Measurements from ENCODE around the gene NOL12.
A peak's percentile ranks its signal among the peaks of the same experiment; 100 is the strongest.

The NOL12 gene

GRCh38 chr22:37659897-37660708 is 26.0 kb upstream of the NOL12 start:
- no peak for DNase-seq

DNA sequence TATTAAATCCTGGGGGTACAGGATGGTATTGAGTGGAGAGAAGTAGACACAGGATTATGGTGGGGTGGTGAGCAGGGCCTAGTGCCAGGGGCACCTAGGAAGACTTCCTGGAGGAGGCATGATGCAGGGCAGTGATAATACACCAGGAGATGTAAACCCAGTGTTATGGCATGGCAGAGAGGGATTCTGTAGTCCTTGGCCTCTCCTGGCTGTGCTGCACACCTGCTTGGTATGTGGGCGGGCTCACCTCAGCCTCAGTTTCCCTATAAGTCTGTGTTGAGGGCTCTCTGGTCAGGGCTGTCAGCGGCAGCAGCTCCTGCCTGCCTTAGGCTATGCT is 25.5 kb upstream of the NOL12 start:
- DNase-seq = no peak

GRCh38 chr22:37661160-37661924 is 24.8 kb upstream of the NOL12 start:
- DNase-seq = no peak

GRCh38 chr22:37662039-37662438 is 24.1 kb upstream of the NOL12 start:
- no peak for DNase-seq

DNA sequence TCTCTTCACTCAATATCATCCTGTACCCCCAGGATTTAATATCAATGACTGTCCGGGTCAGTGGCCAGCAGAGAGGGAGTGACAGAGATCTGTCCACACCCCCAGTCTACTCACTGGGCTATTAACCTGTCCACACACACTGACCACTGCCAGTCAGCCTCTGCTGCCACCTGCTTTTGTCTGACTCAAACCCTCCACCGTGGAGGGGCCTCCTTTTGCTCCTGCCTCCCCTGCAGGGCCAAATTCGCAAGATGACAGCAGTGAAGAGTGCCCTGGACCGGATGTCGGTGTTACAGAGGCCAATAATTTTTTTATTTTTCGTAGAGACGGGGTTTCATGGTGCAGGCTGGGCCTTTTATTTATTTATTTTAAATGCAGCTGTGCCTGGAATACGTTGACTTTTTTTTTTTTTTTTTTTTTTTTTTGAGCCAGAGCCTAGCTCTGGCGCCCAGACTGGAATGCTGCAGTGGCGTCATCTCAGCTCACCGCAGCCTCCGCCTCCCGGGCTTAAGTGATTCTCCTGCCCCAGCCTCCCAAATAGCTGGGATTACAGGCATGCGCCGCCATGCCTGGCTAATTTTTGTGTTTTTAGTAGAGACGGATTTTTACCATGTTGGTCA is 22.5 kb upstream of the NOL12 start:
- DNase-seq = no peak

GRCh38 chr22:37664249-37665101 is 21.7 kb upstream of the NOL12 start:
- no peak for DNase-seq

- DNase-seq = no peak
These were observed 20.7 kb upstream of the NOL12 start for GRCh38 chr22:37665487-37665886.

GRCh38 chr22:37669586-37669985 is 16.6 kb upstream of the NOL12 start:
- DNase-seq = no peak

DNA sequence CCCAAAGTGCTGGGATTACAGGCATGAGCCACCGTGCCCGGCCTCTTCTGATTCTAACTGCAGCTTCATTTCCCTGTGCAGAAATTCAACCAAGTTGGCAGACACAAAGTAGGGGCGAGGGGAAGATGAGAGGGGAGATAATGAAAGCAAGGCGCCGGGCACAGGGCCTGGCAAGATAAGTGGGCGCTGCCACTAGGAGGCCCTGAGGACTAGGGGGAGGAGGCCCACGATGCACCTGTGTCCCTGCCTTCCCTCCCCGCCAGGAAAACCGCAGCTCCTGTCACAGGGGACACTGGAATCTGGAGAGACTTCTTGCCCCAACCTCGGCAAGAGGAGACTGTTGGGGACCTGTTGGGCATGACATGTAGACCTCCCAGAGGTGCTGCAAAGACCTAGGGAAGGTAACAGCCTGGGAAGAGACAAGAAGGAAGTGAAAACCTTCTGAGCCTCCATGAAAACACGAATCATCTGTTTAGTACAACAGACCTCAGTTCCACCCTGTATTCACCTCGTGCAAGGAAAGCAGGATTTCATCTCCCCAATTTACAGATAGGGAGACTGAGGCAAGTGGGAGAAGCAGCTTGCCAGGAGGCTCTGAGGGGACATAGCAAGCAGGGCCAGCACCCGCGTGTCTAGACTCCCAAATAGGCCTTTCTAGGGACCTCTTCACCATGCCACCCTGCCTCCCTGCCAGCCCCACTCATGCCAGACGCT is 13.8 kb upstream of the NOL12 start:
- DNase-seq = peak; percentile 31

GRCh38 chr22:37672920-37673455 is 13.2 kb upstream of the NOL12 start:
- DNase-seq = no peak

DNA sequence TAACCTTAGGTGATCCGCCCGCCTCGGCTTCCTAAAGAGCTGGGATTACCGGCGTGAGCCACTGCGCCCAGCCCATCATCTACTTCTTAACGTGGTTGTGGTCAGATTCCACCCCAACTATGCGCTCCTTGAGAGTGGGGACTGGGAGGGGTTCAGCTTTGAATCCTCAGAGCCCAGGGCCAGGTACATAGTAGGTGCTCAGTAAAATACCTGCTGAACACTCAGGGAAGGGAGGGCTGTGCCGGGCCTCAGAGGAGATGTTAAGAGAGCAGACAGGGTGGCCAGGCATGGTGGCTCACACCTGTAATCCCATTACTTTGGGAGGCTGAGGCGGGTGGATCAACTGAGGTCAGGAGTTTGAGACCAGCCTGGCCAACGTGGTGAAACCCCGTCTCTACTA is 11.9 kb upstream of the NOL12 start:
- no peak for DNase-seq

DNA sequence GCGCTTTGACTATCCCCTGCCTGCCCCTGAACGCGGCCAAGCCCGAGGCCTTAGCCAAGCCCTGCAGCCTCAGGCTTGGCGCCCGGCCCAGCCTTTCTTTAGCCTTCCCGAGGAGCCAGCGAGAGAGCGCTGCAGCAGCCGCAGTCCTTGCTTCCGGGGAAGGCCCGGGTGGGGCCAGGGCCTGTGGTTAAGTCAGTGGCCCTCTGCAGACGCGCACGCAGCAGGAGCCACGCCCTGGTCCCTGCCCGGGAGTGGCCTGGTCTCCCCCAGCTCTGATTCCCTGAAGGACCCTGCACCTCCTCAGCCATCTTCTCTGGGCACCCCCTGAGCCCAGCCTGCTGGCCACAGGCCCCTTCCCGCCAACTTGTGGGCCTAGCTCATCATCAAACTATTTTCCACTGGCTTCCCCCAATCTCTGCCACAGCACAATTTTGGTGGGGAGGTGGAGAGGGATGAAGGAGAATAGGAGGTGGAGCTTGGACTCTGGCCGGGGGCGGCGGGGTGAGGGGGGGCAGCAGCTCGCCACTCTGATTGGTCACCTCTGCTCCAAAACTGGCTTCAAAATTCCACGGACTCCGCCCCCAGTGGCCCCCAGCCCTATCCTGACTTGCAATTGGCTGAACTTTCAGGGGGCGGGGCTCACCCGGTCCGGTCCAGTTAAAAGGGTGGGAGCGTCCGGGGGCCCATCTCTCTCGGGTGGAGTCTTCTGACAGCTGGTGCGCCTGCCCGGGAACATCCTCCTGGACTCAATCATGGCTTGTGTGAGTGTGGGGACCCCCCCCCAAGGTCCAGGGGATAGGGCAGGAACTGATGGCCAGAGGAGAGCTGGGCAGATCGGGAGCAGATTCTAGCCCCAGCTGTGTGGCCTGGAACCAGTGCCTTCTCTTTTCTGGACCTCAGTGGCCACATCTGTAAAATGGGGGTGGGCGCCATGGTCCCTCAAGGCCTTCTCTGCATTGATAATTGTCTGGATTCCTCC is 10.9 kb upstream of the NOL12 start, which contains the start of gene LGALS1:
TSS of gene LGALS1 (plus strand) at position 686 of the 979 bp plus-strand sequence. CDS start at position 753, 67 bp downstream.
- peak; percentile 40 for DNase-seq

DNA sequence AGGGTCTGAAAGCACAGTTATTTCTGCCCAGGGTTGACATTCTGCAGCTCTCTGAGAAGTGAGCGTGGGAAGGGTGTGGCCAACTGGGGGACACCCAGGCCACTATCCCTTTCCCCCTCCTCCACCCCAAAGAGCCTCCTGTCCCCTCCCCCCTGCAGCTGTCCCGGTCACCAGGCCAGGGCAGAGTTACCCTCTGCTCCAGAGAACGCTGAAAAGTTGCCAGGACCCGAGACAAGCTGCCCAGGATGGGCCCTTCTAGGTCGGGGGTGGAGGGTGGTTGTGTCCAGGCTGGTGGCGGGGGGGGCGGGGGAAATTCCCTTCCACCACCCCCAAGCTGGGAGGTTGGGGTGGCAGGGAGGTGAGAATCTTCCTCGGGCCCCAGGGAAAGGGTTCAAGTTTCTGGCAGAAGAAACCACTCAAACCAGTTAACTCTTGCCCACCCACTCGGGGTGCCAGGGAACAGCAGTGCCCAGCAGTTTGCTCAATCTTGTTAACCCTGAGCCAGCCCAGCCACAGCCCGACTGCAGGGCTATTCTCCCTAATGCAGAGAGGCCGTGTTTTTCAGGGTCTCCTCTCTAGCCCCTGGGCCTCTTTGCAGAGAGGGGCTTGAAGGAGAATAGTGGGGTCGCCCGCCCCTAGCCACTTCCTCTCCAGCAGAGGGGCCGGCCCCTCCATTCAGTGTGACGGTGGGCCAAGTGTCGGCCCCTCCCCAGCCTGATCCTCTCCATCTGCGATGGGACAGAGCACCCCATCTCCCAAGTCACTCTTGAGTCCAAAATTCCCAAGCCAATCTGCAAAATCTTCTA is 10.0 kb upstream of the NOL12 start:
- DNase-seq = no peak

DNA sequence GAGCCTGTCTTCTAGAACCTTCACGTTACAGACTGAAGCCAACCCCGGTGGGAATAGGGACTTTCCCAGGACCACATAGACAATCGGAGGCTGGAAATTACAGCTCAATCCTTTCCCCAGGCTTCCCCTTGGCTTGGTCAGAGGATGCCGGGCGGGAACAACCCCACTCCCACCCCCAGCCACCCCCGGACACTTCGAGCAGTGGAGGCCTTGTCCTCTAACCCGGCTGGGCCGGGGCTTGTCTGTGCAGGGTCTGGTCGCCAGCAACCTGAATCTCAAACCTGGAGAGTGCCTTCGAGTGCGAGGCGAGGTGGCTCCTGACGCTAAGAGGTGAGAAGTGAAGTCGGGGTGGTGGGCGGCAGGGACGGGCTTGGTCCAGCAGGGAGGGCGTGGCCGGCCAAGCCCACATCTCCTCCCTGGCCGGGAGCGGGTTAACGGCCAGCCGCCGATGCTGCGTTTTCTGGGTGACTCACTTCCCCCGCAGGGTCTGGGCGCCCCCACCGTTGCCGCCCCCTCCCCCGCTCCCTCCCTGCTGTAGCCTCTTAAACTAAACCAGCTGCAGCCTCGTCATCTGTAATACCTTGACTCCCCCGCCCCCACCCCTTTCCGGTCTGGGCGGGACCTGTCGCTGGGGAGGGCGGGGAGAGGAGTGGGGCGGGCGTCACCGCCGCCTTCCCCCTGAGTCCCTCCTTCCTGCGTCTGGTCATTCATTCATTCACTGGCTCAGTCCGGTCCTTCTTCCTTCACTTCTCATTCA is 9.2 kb upstream of the NOL12 start:
- peak; percentile 92 for DNase-seq

GRCh38 chr22:37677493-37677974 is 8.6 kb upstream of the NOL12 start:
- DNase-seq = no peak

GRCh38 chr22:37678372-37678771 is 7.8 kb upstream of the NOL12 start:
- no peak for DNase-seq

- no peak for DNase-seq
These were observed 6.5 kb upstream of the NOL12 start for GRCh38 chr22:37679670-37680069.

DNA sequence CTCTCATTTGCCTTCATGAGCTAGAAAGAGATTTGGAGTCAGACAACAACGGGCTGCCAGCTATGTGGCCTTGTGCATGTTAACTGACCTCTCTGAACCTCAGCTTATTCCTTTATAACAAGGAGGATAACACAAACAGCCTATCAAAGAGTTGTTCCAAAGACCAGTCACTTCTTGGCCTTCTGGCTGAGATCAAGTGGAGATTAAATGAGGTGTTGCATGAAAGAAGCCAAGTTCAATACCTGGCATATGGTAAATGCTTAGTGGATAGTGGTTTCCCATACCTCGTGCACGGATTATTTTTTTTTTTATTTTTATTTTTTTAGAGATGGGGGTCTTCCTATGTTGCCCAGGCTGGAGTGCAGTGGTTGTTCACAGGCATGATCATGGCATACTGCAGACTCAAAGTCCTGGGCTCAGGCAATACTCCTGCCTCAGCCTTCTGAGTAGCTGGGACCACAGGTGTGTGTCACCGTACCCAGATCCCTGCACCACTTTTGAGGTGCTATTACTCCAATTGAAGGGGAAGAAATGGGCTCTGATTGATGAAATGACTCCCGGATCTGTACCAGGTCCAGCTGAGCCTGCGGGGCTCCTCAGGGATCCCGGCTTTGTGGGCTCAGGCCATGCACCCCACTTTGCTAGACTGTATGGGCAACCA is 5.8 kb upstream of the NOL12 start:
- DNase-seq = no peak

All from effector CD4-positive, alpha-beta T cell (primary cell).